ENCODE measurements around the gene ITFG1.

GRCh38 chr16:47395733-47396498, 64.9 kb downstream of the ITFG1 start:
- no peak for TF ChIP-seq POLR2A (IDR thresholded peaks at IDR 0.05)
- TF ChIP-seq, protein P1, sequence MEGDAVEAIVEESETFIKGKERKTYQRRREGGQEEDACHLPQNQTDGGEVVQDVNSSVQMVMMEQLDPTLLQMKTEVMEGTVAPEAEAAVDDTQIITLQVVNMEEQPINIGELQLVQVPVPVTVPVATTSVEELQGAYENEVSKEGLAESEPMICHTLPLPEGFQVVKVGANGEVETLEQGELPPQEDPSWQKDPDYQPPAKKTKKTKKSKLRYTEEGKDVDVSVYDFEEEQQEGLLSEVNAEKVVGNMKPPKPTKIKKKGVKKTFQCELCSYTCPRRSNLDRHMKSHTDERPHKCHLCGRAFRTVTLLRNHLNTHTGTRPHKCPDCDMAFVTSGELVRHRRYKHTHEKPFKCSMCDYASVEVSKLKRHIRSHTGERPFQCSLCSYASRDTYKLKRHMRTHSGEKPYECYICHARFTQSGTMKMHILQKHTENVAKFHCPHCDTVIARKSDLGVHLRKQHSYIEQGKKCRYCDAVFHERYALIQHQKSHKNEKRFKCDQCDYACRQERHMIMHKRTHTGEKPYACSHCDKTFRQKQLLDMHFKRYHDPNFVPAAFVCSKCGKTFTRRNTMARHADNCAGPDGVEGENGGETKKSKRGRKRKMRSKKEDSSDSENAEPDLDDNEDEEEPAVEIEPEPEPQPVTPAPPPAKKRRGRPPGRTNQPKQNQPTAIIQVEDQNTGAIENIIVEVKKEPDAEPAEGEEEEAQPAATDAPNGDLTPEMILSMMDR (IDR thresholded peaks at IDR 0.05) = no peak

Data from testis (tissue), 2 donors.